ENCODE measurements around the gene TTC34.
"Not testable (repeated sequence)": the region's sequence is repeated elsewhere in the genome, so short reads cannot be mapped to it uniquely, and the experiment has no call there.

TTC34 gene

GRCh38 chr1:2778220-2778592 is 23.3 kb downstream of the TTC34 start:
- no peak for DNase-seq (ENCODE audit: low read depth in 2 of 3, low spot score in 2 of 3)

DNA sequence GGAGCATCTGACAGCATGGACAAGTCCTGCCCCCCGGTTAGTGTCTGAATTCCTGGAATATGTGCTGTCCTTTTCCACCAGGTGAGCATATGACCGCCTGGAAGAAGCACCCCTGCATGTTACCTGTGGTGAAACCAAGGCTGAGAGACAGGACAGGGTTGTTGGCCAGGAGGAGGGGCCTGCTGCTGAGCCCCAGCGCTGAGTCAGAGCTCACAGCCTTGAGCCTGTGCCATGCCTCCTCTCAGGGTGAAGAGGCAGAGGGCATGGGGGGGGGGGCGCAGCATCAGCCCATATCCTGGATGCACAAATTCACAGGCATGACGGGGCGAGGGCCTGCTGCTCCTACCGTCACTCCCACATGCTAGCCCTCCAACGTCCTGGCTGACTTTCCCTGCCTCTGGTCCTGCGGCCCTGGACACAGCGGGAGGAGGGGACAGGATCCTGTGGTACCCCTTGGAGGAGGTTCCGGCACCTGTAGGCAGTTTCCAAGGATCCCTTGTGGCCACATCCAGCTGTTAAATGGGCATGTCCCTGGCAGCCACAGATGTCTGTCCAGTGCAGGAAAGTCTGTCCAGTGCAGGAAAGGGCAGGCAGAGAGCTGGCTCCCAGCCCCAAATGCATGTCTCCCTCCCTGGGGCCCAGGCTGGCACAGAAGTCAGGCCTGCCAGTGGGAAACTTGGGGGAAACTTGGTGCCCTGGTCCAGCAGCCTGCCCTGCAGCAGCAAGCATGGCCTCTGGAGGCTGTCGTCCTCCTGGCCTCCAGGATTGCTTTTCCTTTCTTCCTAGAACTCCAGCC is 23.9 kb downstream of the TTC34 start:
- no peak for DNase-seq (ENCODE audit: low read depth in 2 of 3, low spot score in 2 of 3)

- DNase-seq (ENCODE audit: low read depth in 2 of 3, low spot score in 2 of 3), result not testable (repeated sequence)
Measured at GRCh38 chr1:2775333-2775732, 26.2 kb downstream of the TTC34 start.

DNA sequence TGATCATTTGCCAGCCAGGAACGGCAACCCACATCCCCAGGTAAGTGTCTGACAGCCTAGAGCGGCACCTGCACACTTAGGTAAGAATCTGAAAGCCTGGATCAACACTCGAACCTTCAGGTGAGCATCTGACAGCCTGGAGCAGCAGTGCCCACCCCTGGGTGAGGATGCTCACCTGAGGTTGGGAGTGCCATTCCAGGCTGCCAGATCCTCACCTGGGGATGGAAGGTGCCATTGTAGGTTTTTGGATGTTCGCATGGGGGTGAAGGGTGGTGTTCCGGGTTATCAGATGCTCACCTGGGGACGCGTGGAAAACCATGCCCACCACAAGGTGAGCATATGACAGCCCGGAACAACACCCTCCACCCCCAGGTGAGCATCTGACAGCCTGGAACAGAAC is 33.4 kb downstream of the TTC34 start:
- DNase-seq (ENCODE audit: low read depth in 2 of 3, low spot score in 2 of 3), result not testable (repeated sequence)

GRCh38 chr1:2759433-2759832 is 42.1 kb downstream of the TTC34 start:
- DNase-seq (ENCODE audit: low read depth in 2 of 3, low spot score in 2 of 3), result not testable (repeated sequence)

- not testable (repeated sequence) for DNase-seq (ENCODE audit: low read depth in 2 of 3, low spot score in 2 of 3)
Measured at GRCh38 chr1:2757519-2757918, 44.0 kb downstream of the TTC34 start.

DNA sequence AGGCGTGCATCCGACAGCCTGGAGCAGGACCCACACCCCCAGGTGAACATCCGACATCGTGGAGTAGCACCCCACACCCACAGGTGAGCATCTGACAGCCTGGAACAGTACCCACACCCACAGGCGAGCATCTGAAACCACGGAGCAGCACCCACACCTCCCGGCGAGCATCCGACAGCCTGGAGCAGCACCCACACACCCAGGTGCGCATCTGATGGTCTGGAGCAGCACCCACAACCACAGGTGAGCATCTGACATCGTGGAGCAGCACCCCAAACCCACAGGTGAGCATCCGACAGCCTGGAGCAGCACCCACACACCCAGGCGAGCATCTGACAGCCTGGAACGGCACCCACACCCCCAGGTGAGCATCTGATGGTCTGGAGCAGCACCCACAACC is 46.1 kb downstream of the TTC34 start:
- DNase-seq (ENCODE audit: low read depth in 2 of 3, low spot score in 2 of 3), result not testable (repeated sequence)

GRCh38 chr1:2754597-2754996 is 46.9 kb downstream of the TTC34 start:
- not testable (repeated sequence) for DNase-seq (ENCODE audit: low read depth in 2 of 3, low spot score in 2 of 3)

- DNase-seq (ENCODE audit: low read depth in 2 of 3, low spot score in 2 of 3), result not testable (repeated sequence)
Measured at GRCh38 chr1:2752503-2752902, 49.0 kb downstream of the TTC34 start.

DNA sequence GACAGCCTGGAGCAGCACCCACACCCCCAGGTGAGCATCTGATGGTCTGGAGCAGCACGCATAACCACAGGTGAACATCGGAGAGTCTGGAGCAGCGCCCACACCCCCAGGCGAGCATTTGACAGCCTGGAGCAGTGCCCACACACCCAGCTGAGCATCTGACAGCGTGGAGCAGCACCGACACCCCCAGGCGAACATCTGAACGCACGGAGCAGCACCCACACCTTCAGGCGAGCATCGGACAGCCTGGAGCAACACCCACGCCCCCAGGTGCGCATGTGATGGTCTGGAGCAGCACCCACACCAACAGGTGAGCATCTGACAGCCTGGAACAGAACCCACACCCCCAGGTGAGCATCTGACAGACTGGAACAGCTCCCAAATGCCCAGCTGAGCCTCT is 49.6 kb downstream of the TTC34 start:
- not testable (repeated sequence) for DNase-seq (ENCODE audit: low read depth in 2 of 3, low spot score in 2 of 3)

- not testable (repeated sequence) for DNase-seq (ENCODE audit: low read depth in 2 of 3, low spot score in 2 of 3)
Measured at GRCh38 chr1:2750766-2751730, 50.4 kb downstream of the TTC34 start.

DNA sequence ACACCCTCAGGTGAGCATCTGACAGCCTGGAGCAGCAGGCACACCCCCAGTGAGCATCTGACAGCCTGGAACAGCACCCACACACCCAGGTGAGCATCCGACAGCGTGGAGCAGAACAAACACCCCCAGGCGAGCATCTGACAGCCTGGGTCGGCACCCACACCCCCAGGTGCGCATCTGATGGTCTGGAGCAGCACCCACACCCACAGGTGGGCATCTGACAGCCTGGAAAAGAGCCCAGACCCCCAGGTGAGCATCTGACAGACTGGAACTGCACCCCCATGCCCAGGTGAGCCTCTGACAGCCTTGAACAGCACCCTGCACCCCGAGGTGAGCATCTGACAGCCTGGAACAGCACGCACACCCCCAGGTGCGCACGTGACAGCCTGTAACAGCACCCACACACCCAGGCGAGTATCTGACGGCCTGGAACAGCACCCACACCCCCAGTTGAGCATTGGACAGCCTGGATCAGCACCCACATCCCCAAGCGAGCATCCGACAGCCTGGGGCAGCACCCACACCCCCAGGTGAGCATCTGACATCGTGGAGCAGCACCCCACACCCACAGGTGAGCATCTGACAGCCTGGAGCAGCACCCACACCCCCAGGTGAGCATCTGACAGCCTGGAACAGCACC is 51.3 kb downstream of the TTC34 start:
- not testable (repeated sequence) for DNase-seq (ENCODE audit: low read depth in 2 of 3, low spot score in 2 of 3)

- DNase-seq (ENCODE audit: low read depth in 2 of 3, low spot score in 2 of 3), result not testable (repeated sequence)
Measured at GRCh38 chr1:2748626-2749025, 52.9 kb downstream of the TTC34 start.

DNA sequence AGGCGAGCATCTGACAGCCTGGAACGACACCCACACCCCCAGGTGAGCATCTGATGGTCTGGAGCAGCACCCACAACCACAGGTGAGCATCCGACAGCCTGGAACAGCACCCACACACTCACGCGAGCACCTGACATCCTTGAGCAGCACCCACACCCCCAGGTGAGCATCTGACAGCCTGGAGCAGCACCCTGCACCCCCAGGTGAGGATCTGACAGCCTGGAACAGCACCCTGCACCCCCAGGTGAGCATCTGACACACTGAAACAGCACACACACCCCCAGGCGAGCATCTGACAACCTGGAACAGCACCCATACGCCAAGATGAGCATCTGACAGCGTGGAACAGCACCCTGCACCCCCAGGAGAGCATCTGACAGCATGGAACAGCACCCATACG is 106.7 kb downstream of the TTC34 start:
- not testable (repeated sequence) for DNase-seq (ENCODE audit: low read depth in 2 of 3, low spot score in 2 of 3)

DNA sequence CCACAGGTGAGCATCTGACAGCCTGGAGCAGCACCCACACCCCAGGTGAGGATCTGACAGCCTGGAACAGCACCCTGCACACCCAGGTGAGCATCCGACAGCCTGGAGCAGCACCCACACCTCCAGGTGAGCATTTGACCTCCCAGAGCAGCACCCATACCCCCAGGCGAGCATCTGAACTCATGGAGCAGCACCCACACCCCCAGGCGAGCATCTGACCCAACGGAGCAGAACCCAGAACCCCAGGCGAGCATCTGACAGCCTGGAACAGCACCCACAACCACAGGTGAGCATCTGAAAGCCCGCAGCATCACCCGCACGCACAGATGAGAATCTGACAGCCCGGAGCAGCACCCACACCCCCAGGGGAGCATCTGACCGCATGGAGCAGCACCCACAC is 111.3 kb downstream of the TTC34 start:
- not testable (repeated sequence) for DNase-seq (ENCODE audit: low read depth in 2 of 3, low spot score in 2 of 3)

DNA sequence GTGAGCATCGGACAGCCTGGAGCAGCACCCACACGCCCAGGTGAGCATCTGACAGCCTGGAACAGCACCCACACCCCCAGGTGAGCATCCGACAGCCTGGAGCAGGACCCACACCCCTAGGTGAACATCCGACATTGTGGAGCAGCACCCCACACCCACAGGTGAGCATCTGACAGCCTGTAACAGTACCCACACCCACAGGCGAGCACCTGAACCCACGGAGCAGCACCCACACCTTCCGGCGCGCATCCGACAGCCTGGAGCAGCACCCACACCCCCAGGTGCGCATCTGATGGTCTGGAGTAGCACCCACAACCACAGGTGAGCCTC is 113.2 kb downstream of the TTC34 start:
- DNase-seq (ENCODE audit: low read depth in 2 of 3, low spot score in 2 of 3), result not testable (repeated sequence)

DNA sequence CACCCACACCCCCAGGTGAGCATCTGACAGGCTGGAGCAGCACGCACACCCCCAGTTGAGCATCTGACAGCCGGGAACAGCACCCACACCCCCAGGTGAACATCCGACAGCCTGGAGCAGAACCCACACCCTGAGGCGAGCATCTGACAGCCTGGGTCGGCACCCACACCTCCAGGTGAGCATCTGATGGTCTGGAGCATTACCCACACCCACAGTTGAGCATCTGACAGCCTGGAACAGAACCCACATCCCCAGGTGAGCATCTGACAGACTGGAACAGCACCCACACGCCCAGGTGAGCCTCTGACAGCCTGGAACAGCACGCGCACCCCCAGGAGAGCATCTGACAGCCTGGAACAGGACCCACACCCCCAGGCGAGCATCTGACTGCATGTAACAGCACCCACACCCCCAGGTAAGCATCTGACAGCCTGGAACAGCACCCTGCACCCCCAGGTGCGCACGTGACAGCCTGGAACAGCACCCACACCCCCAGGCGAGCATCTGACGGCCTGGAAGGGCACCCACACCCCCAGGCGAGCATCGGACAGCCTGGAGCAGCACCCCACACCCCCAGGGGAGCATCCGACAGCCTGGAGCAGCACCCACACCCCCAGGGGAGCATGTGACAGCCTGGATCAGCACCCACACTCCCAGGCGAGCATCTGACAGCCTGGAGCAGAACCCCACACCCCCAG is 113.7 kb downstream of the TTC34 start:
- not testable (repeated sequence) for DNase-seq (ENCODE audit: low read depth in 2 of 3, low spot score in 2 of 3)

DNA sequence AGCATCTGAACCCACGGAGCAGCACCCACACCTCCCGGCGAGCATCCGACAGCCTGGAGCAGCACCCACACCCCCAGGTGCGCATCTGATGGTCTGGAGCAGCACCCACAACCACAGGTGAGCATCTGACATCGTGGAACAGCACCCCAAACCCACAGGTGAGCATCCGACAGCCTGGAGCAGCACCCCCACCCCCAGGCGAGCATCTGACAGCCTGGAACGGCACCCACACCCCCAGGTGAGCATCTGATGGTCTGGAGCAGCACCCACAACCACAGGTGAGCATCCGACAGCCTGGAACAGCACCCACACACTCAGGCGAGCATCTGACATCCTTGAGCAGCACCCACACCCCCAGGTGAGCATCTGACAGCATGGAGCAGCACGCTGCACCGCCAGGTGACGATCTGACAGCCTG is 114.3 kb downstream of the TTC34 start:
- not testable (repeated sequence) for DNase-seq (ENCODE audit: low read depth in 2 of 3, low spot score in 2 of 3)

GRCh38 chr1:2686091-2686863 is 115.2 kb downstream of the TTC34 start:
- not testable (repeated sequence) for DNase-seq (ENCODE audit: low read depth in 2 of 3, low spot score in 2 of 3)

DNA sequence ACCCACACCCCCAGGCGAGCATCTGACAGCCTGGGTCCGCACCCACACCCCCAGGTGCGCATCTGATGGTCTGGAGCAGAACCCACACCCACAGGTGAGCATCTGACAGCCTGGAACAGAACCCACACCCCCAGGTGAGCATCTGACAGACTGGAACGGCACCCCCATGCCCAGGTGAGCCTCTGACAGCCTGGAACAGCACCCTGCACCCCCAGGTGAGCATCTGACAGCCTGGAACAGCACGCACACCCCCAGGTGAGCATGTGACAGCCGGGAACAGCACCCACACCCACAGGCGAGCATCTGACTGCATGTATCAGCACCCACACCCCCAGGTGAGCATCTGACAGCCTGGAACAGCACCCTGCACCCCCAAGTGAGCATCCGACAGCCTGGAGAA is 115.8 kb downstream of the TTC34 start:
- DNase-seq (ENCODE audit: low read depth in 2 of 3, low spot score in 2 of 3), result not testable (repeated sequence)

Measured in activated CD8-positive, alpha-beta memory T cell treated with anti-CD3 and anti-CD28 coated beads for 48 hours (primary cell).